ENCODE results near the gene PACSIN1.

DNA sequence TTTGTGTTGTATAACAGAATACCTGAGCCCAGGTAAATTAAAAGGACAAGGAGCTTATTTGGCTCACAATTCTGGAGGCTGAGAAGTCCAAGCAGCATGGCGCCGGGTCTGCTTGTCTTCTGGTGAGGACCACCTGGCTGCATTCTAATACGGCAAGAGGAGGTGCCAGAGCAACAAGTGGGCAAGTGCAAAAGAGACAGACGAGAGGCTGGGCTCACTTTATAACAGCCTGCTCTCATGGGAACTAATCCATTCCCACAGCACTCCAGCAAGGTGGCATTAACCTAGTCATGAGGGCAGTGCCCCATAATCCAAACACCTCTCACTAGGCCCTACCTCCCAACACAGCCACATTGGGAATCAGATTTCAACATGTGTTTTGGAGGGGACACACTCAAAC is 12.9 kb downstream of the PACSIN1 start:
- TF ChIP-seq CTCF (IDR thresholded peaks at IDR 0.05) (no peak), EP300 (IDR thresholded peaks at IDR 0.05) (no peak)
